Nephron (organoid): ENCODE measurements around the gene ZW10.
"Not testable (repeated sequence)": the region's sequence is repeated elsewhere in the genome, so short reads cannot be mapped to it uniquely, and the experiment has no call there.

Experiments
- H3K27ac Mint-ChIP-seq, 3 experiments: 2 replicates each; pipeline ENCODE4 v1.8.0; 2020; ENCODE audit warnings: mixed read lengths in 3 of 3, mild to moderate bottlenecking in 2 of 3, moderate library complexity in 1 of 3
- H3K27me3 Mint-ChIP-seq: 2 replicates; pipeline ENCODE4 v1.8.0; 2021; ENCODE audit warnings: low read depth, mild to moderate bottlenecking, moderate library complexity, mixed read lengths
- H3K36me3 Mint-ChIP-seq: 2 replicates; pipeline ENCODE4 v1.8.0; 2020; ENCODE audit warnings: low read depth, mixed read lengths
- H3K4me1 Mint-ChIP-seq: 2 replicates; pipeline ENCODE4 v1.8.0; 2020; ENCODE audit warnings: mixed read lengths
- H3K4me3 Mint-ChIP-seq, 3 experiments: 2 replicates each; pipeline ENCODE4 v1.8.0; 2020; ENCODE audit warnings: mild to moderate bottlenecking in 3 of 3, mixed read lengths in 3 of 3, moderate library complexity in 2 of 3
- H3K9me3 Mint-ChIP-seq: 2 replicates; pipeline ENCODE4 v1.8.0; 2020; ENCODE audit warnings: mixed read lengths
- CTCF ChIP-seq, 3 experiments: fragments of 200-600 bp; sonication (generic); IDR thresholded peaks; one replicate each; pipeline ENCODE4 v1.5.0; 2021; ENCODE audit warnings: antibody characterized with exemption in 3 of 3; ENCODE audit not compliant: unreplicated experiment in 3 of 3

The ZW10 gene

GRCh38 chr11:113724778-113725177 lies 48.7 kb downstream of the ZW10 start:
- no peak overlapping the region for H3K4me3 Mint-ChIP-seq
- H3K36me3 Mint-ChIP-seq: peaks cover 12% of the 10 kb centered on the region
- H3K27ac Mint-ChIP-seq: peak overlapping the region in 1 of 3 experiments; percentile 22
- no peak for TF ChIP-seq CTCF (IDR thresholded peaks at IDR 0.05; ENCODE audit: unreplicated experiment in 3 of 3)
- H3K4me1 Mint-ChIP-seq: peaks cover 15% of the 10 kb centered on the region
- no peaks in the 10 kb centered on the region for H3K9me3 Mint-ChIP-seq
- H3K27me3 Mint-ChIP-seq: no peaks in the 10 kb centered on the region

GRCh38 chr11:113723787-113724186 lies 49.7 kb downstream of the ZW10 start:
- peaks cover 15% of the 10 kb centered on the region for H3K4me1 Mint-ChIP-seq
- no peak overlapping the region for H3K27ac Mint-ChIP-seq
- H3K4me3 Mint-ChIP-seq: no peak overlapping the region
- peaks cover 22% of the 10 kb centered on the region for H3K36me3 Mint-ChIP-seq
- H3K27me3 Mint-ChIP-seq: no peaks in the 10 kb centered on the region
- no peaks in the 10 kb centered on the region for H3K9me3 Mint-ChIP-seq
- no peak for TF ChIP-seq CTCF (IDR thresholded peaks at IDR 0.05; ENCODE audit: unreplicated experiment in 3 of 3)

- no peaks in the 10 kb centered on the region for H3K27me3 Mint-ChIP-seq
- H3K36me3 Mint-ChIP-seq: peaks cover 26% of the 10 kb centered on the region
- H3K9me3 Mint-ChIP-seq: no peaks in the 10 kb centered on the region
- no peak overlapping the region for H3K27ac Mint-ChIP-seq
- TF ChIP-seq CTCF (IDR thresholded peaks at IDR 0.05; ENCODE audit: unreplicated experiment in 3 of 3): no peak
- no peak overlapping the region for H3K4me3 Mint-ChIP-seq
- peaks cover 15% of the 10 kb centered on the region for H3K4me1 Mint-ChIP-seq
Observed at GRCh38 chr11:113722934-113723333, 50.6 kb downstream of the ZW10 start.

- peaks cover 4% of the 10 kb centered on the region for H3K9me3 Mint-ChIP-seq
- H3K36me3 Mint-ChIP-seq: peaks cover 32% of the 10 kb centered on the region
- no peaks in the 10 kb centered on the region for H3K27me3 Mint-ChIP-seq
Observed at GRCh38 chr11:113722221-113722620, 51.3 kb downstream of the ZW10 start.

GRCh38 chr11:113721462-113722066 lies 51.9 kb downstream of the ZW10 start:
- no peak for TF ChIP-seq CTCF (IDR thresholded peaks at IDR 0.05; ENCODE audit: unreplicated experiment in 3 of 3)
- Mint-ChIP-seq H3K9me3 (peaks cover 4% of the 10 kb centered on the region), H3K4me3 (no peak overlapping the region), H3K27ac (no peak overlapping the region), H3K36me3 (peaks cover 37% of the 10 kb centered on the region), H3K27me3 (no peaks in the 10 kb centered on the region), H3K4me1 (peaks cover 15% of the 10 kb centered on the region)

More at GRCh38 chr11:113722221-113722620, 51.3 kb downstream of the ZW10 start:
- H3K4me3 Mint-ChIP-seq: no peak overlapping the region
- TF ChIP-seq CTCF (IDR thresholded peaks at IDR 0.05; ENCODE audit: unreplicated experiment in 3 of 3): no peak
- no peak overlapping the region for H3K27ac Mint-ChIP-seq
- H3K4me1 Mint-ChIP-seq: peaks cover 15% of the 10 kb centered on the region

GRCh38 chr11:113720478-113720877 lies 53.0 kb downstream of the ZW10 start:
- H3K4me1 Mint-ChIP-seq: peaks cover 15% of the 10 kb centered on the region
- H3K27me3 Mint-ChIP-seq, H3K27ac Mint-ChIP-seq, H3K4me3 Mint-ChIP-seq, H3K9me3 Mint-ChIP-seq: not testable (repeated sequence)
- H3K36me3 Mint-ChIP-seq: peaks cover 41% of the 10 kb centered on the region
